Activated CD4-positive, alpha-beta T cell treated with anti-CD3 and anti-CD28 coated beads, Interleukin-2, Interleukin-4, amounts not matched to agents 100 ng/mL and 50 ng/mL, durations not matched to agents 16 hours and 8 hours (primary cell): Measurements from ENCODE around the gene SMTN.

ENCODE experiments used
- DNase-seq: peaks from one replicate; pipeline ENCODE4 v3.0.0-alpha.2; 2020; ENCODE audit warnings: low spot score

SMTN gene

GRCh38 chr22:31127181-31127772 lies 46.2 kb downstream of the SMTN start:
- no peak for DNase-seq

- DNase-seq, result no peak
Measured at GRCh38 chr22:31128156-31128555, 47.0 kb downstream of the SMTN start.

- DNase-seq, result no peak
Measured at GRCh38 chr22:31130873-31131272, 49.8 kb downstream of the SMTN start.

- no peak for DNase-seq
Measured at GRCh38 chr22:31133911-31134310, 52.8 kb downstream of the SMTN start.

- no peak for DNase-seq
Measured at GRCh38 chr22:31134688-31135087, 53.6 kb downstream of the SMTN start.

- DNase-seq, result no peak
Measured at GRCh38 chr22:31135706-31136105, 54.6 kb downstream of the SMTN start.

- no peak for DNase-seq
Measured at GRCh38 chr22:31136155-31136554, 55.0 kb downstream of the SMTN start.

- no peak for DNase-seq
Measured at GRCh38 chr22:31136711-31137110, 55.6 kb downstream of the SMTN start.

- no peak for DNase-seq
Measured at GRCh38 chr22:31137721-31138120, 56.6 kb downstream of the SMTN start.

- no peak for DNase-seq
Measured at GRCh38 chr22:31138126-31138525, 57.0 kb downstream of the SMTN start.

GRCh38 chr22:31139066-31139465 lies 57.9 kb downstream of the SMTN start:
- no peak for DNase-seq

GRCh38 chr22:31139866-31140716 lies 59.0 kb downstream of the SMTN start, which contains the start of gene PLA2G3:
TSS of gene PLA2G3 (minus strand) at chr22:31140508. CDS start at chr22:31140354, 154 bp downstream.
- no peak for DNase-seq

GRCh38 chr22:31140746-31141145 lies 59.6 kb downstream of the SMTN start:
- no peak for DNase-seq

GRCh38 chr22:31141551-31141950 lies 60.4 kb downstream of the SMTN start:
- no peak for DNase-seq

GRCh38 chr22:31142285-31142684 lies 61.2 kb downstream of the SMTN start:
- DNase-seq, result no peak

- DNase-seq, result no peak
Measured at GRCh38 chr22:31143038-31143437, 61.9 kb downstream of the SMTN start.

GRCh38 chr22:31143537-31143936 lies 62.4 kb downstream of the SMTN start:
- DNase-seq, result no peak

GRCh38 chr22:31144223-31144622 lies 63.1 kb downstream of the SMTN start:
- DNase-seq, result no peak

- DNase-seq, result no peak
Measured at GRCh38 chr22:31148488-31148887, 67.4 kb downstream of the SMTN start.

- DNase-seq, result peak; percentile 36
Measured at GRCh38 chr22:31148953-31149627, 68.0 kb downstream of the SMTN start.

GRCh38 chr22:31150615-31151014 lies 69.5 kb downstream of the SMTN start:
- no peak for DNase-seq

- DNase-seq, result no peak
Measured at GRCh38 chr22:31151872-31152271, 70.8 kb downstream of the SMTN start.

GRCh38 chr22:31153357-31153756 lies 72.2 kb downstream of the SMTN start:
- DNase-seq, result no peak
